HCT116 (cell line): ENCODE measurements around the gene EEF1A2.

ENCODE experiments used
- POLR2A ChIP-seq: IDR thresholded peaks from 2 replicates; pipeline ENCODE4 v1.7.0; 2011; ENCODE audit warnings: borderline replicate concordance; ENCODE audit not compliant: insufficient read depth, insufficient read length; ENCODE audit errors: extremely low read depth
- YY1 ChIP-seq: IDR thresholded peaks from 2 replicates; pipeline ENCODE4 v1.6.1; 2011; ENCODE audit warnings: low read length, low read depth, moderate library complexity, mild to moderate bottlenecking; ENCODE audit not compliant: insufficient replicate concordance; ENCODE audit errors: extremely low read depth

GRCh38 chr20:63518351-63518861 lies 19.5 kb upstream of the EEF1A2 start:
- TF ChIP-seq POLR2A (no peak), YY1 (no peak)
